K562 (cell line): ENCODE results near the gene KRT83. TPM values are rescaled to one million over a fixed set of nuclear protein-coding genes. Genes with fewer than 3 reads are reported as not detected.

ENCODE experiments used
- ATAC-seq: fragments of 200-7000 bp; cut with Tn5 transposase; 3 replicates; pipeline ENCODE4 v1.9.1; 2020; ENCODE audit warnings: moderate library complexity
- BruUV-seq: library from RNA; stranded (reverse); fragments of 400-500 nt; replicated peaks from 2 replicates; lab custom pipeline; 2021; lab: Mats Ljungman, UMichigan
- CTCF ChIA-PET: fragments of 300-600 bp; formaldehyde crosslinking; extraction: SDS; loops from one replicate; lab custom pipeline; 2021; ENCODE audit warnings: low intra/inter-chr PET ratio; lab: Yijun Ruan, JAX
- POLR2A ChIA-PET: fragments of 300-600, 350-650 bp; sonication (Branson Sonifier 250); formaldehyde crosslinking; extraction: SDS; loops from one replicate; lab custom pipeline; 2021; ENCODE audit warnings: antibody characterized with exemption, inconsistent platforms; lab: Yijun Ruan, JAX
- DNase-seq, 4 experiments: peaks; one replicate each; pipeline versions ENCODE4 v3.0.0 to v3.0.0-alpha.2; 2011 to 2018; ENCODE audit warnings: low spot score in 3 of 4, mixed read lengths in 3 of 4; ENCODE audit errors: extremely low read depth in 1 of 4
- FAIRE-seq: peaks from 2 replicates; lab custom pipeline; 2011; peaks lifted over from hg19 to GRCh38; lab: Jason Lieb, UNC
- H2AFZ ChIP-seq: 2 replicates; pipeline ENCODE4 v1.6.0; 2011; ENCODE audit warnings: low read depth, low read length, control low read depth, inconsistent platforms
- H3K27ac ChIP-seq: fragments of 200-600 bp; 3 replicates; pipeline ENCODE4 v1.8.0; 2011; ENCODE audit warnings: low read depth, mild to moderate bottlenecking, control low read depth, inconsistent platforms, low read length, moderate library complexity, mixed read lengths; ENCODE audit errors: extremely low read depth
- H3K27me3 ChIP-seq, 2 experiments: fragments of 300-600 bp in 1 of 2; 2 replicates in 1 of 2; 3 replicates in 1 of 2; pipeline versions ENCODE4 v1.6.0 to v1.8.0; 2011; ENCODE audit warnings: inconsistent platforms in 2 of 2, low read length in 2 of 2, mild to moderate bottlenecking in 1 of 2, mixed read lengths in 1 of 2, moderate library complexity in 1 of 2; ENCODE audit not compliant: control insufficient read depth in 2 of 2, insufficient read depth in 2 of 2
- H3K36me3 ChIP-seq: fragments of 300-600 bp; 3 replicates; pipeline ENCODE4 v1.8.0; 2011; ENCODE audit warnings: mild to moderate bottlenecking, low read length, inconsistent platforms; ENCODE audit not compliant: control insufficient read depth, insufficient read depth
- H3K4me1 ChIP-seq, 2 experiments: fragments of 200-600 bp in 1 of 2; replicated peaks in 1 of 2; 2 replicates in 1 of 2; 3 replicates in 1 of 2; pipeline versions ENCODE4 v1.5.1 to v1.8.0; 2011; ENCODE audit warnings: inconsistent platforms in 2 of 2, low read length in 2 of 2, mild to moderate bottlenecking in 1 of 2, mixed read lengths in 1 of 2, moderate library complexity in 1 of 2; ENCODE audit not compliant: control insufficient read depth in 2 of 2, insufficient read depth in 2 of 2
- H3K4me2 ChIP-seq: 2 replicates; pipeline ENCODE4 v1.6.1; 2011; ENCODE audit warnings: low read length, control low read depth, inconsistent platforms, mixed read lengths; ENCODE audit not compliant: insufficient read depth
- H3K4me3 ChIP-seq: fragments of 200-600 bp; sonication (generic), shearing (Covaris generic); 2 replicates; pipeline ENCODE4 v1.5.1; 2016; ENCODE audit warnings: control low read depth, inconsistent platforms
- H3K79me2 ChIP-seq: fragments of 200-600 bp; 3 replicates; pipeline ENCODE4 v1.8.0; 2011; ENCODE audit warnings: low read length, inconsistent platforms; ENCODE audit not compliant: control insufficient read depth, insufficient read depth
- H3K9ac ChIP-seq, 2 experiments: 2 replicates each; pipeline versions ENCODE4 v1.6.0 to v1.6.1; 2011; ENCODE audit warnings: low read depth in 2 of 2, low read length in 2 of 2, control low read depth in 1 of 2, inconsistent platforms in 1 of 2, mild to moderate bottlenecking in 1 of 2, mixed read lengths in 1 of 2; ENCODE audit not compliant: insufficient read depth in 1 of 2
- H3K9me1 ChIP-seq: one replicate; pipeline ENCODE4 v1.6.0; 2011; ENCODE audit warnings: inconsistent platforms, mild to moderate bottlenecking, low read length, moderate library complexity; ENCODE audit not compliant: control insufficient read depth, insufficient read depth
- H3K9me3 ChIP-seq: replicated peaks from 2 replicates; pipeline ENCODE4 v1.5.1; 2011; ENCODE audit warnings: low read depth, low read length, inconsistent platforms; ENCODE audit not compliant: control insufficient read depth, insufficient read depth
- H4K20me1 ChIP-seq: replicated peaks from 2 replicates; pipeline ENCODE4 v1.6.1; 2011; ENCODE audit warnings: low read length, inconsistent platforms, mixed read lengths; ENCODE audit not compliant: control insufficient read depth, insufficient read depth
- CHD7 ChIP-seq: fragments of 200-600 bp; sonication (generic); IDR thresholded peaks from one replicate; pipeline ENCODE4 v1.6.1; 2012; ENCODE audit warnings: mild to moderate bottlenecking, low read depth, low read length, inconsistent platforms
- GATAD2A ChIP-seq: fragments of 450-650 bp; IDR thresholded peaks from 2 replicates; pipeline ENCODE4 v1.6.1; 2017
- WGBS: fragments of 100-300 bp; shearing (Covaris generic); methylation state at CpG from one replicate; pipeline ENCODE4 v1.1.6; 2016; ENCODE audit warnings: low coverage, mixed read lengths; ENCODE audit not compliant: insufficient coverage; ENCODE audit errors: missing lambda C conversion rate; 5-methylcytosine and 5-hydroxymethylcytosine counted together
- in situ Hi-C: fragments of 300-500 bp; cut with MboI; formaldehyde crosslinking; loops from 4 replicates; pipeline ENCODE4 v1.15.0; 2018; ENCODE audit warnings: inconsistent platforms, mixed read lengths
- intact Hi-C: fragments of 100-400 bp; cut with micrococcal nuclease; formaldehyde crosslinking; loops from 2 replicates; pipeline ENCODE4 v1.14.2; 2022
- polyA plus RNA-seq, 8 experiments: library from polyadenylated mRNA; depleted of rRNA in 4 of 8; stranded (reverse) in 5 of 8; unstranded in 3 of 8; fragments of >200 nt; fragmentation: Nextera tagmentation in 2 of 8; fragmentation: Illumina TruSeq in 1 of 8; extraction: Ambion mirVana in 2 of 8; extraction: Trizol in 1 of 8; gene quantifications; 2 replicates each; pipeline versions ENCODE4 v1.2.1 to v1.2.3, GENCODE V29; 2011 to 2014; ENCODE audit warnings: inconsistent platforms in 1 of 8, missing spikeins in 1 of 8
- total RNA-seq, 7 experiments: library from RNA; depleted of rRNA in 6 of 7; stranded (reverse); fragments of >200 nt in 6 of 7; fragmentation: Illumina TruSeq in 2 of 7; extraction: Trizol in 2 of 7; gene quantifications; 2 replicates each; pipeline versions ENCODE4 v1.2.1 to v1.2.3, GENCODE V29; 2011 to 2021; ENCODE audit warnings: low replicate concordance in 1 of 7

KRT83 gene
- total and polyA plus RNA-seq, 9 of the 15 experiments (the other 6 are each of a cell fraction or from before 2014, with no cell fraction given): not detected

DNA sequence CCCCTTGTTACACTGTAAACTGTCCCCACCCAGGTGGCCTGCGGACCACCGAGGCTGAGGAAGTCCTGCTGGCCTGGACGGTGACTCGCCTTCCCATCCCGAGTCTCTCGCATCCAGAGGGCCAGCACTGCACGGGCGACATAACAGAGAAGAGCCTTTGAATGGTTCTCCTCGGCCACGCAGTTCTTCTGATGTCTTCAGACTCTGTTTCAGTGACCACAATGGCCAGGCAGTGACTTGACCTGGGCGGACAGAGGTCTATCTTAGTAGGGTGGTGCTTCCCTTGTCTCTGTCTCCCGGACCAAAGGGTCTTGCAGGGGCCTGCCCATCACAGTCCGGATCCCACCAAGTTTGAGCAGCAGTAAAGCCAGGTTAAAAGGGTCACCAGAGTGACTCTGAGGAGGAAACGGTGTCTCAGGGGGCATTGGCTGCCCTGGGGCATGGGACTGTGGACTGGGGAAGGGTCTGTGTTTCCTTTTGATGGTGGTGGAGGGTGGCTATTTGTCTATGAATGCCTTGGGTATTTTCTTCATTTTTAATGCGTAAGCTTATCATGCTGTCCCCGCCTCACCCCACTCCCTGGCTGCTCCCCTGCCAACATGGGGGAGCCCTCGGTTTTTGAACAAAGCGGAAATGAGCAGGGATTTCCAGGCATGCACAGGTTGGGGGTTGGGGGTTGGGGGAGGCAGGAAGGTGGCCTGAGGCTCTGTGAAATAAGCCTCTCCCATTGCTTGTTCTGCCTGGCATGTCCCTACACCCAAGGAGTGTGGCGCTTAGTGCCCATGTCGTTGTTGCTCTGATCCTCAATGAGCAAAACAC is 35.8 kb upstream of the KRT83 start:
- H2AFZ ChIP-seq: no peak overlapping the region
- no peak overlapping the region for H3K4me2 ChIP-seq
- no peaks in the 10 kb centered on the region for H3K36me3 ChIP-seq
- no peak for ATAC-seq
- no peaks in the 10 kb centered on the region for H3K4me1 ChIP-seq
- in situ Hi-C loops (no loop called here), intact Hi-C loops (no loop called here)
- ChIA-PET POLR2A (no interaction called here), CTCF (no interaction called here)
- peaks cover 3% of the 10 kb centered on the region; the same call in 1 of the 2 replicates for H4K20me1 ChIP-seq
- H3K79me2 ChIP-seq: no peaks in the 10 kb centered on the region
- H3K9me3 ChIP-seq: no peaks in the 10 kb centered on the region
- no peak overlapping the region for H3K9ac ChIP-seq
- H3K27me3 ChIP-seq: peaks cover 4 to 40% of the 10 kb centered on the region in 2 experiments; a peak in 4 of 5 replicates
- DNase-seq: no peak
- under 1% methylated on average over 20 of the region's 20 CpGs for WGBS
- H3K9me1 ChIP-seq: no peaks in the 10 kb centered on the region
- no peak for TF ChIP-seq CHD7
- no peak for TF ChIP-seq GATAD2A
- H3K4me3 ChIP-seq: no peak overlapping the region
- BruUV-seq: no TSS peak
- FAIRE-seq: no peak
- H3K27ac ChIP-seq: no peak overlapping the region
